Brain microvascular endothelial cell (primary cell): ENCODE data around the gene SCUBE1.
A peak's percentile ranks its signal among the peaks of the same experiment; 100 is the strongest.

ENCODE experiments used
- DNase-seq: peaks from one replicate; pipeline ENCODE4 v3.0.0-alpha.2; 2020
- H3K27ac ChIP-seq: fragments of 250-450 bp; sonication (Bioruptor Pico); 2 replicates; pipeline ENCODE4 v1.5.1; 2020; ENCODE audit warnings: mild to moderate bottlenecking, moderate library complexity
- H3K27me3 ChIP-seq: fragments of 250-450 bp; sonication (Bioruptor Pico); replicated peaks from 2 replicates; pipeline ENCODE4 v1.5.1; 2020; ENCODE audit warnings: mild to moderate bottlenecking
- H3K36me3 ChIP-seq: fragments of 250-450 bp; sonication (Bioruptor Pico); replicated peaks from 2 replicates; pipeline ENCODE4 v1.5.1; 2020; ENCODE audit warnings: mild to moderate bottlenecking
- H3K4me3 ChIP-seq: 2 replicates; pipeline ENCODE4 v1.5.1; 2011; ENCODE audit warnings: low read depth, mild to moderate bottlenecking, control low read depth, low read length, moderate library complexity
- in situ Hi-C: cut with HindIII; loops from 2 replicates; pipeline ENCODE4 v1.10.0; 2017; ENCODE audit warnings: low sequenced_read_pairs, low pct_ligation_motif_present
- TF ChIP-seq, protein P1 (sequence below): IDR thresholded peaks from 2 replicates; pipeline ENCODE4 v1.5.1; 2011; ENCODE audit warnings: low read depth, mild to moderate bottlenecking, moderate library complexity, low read length, control low read depth, inconsistent platforms; ENCODE audit errors: missing control alignments

The SCUBE1 gene

DNA sequence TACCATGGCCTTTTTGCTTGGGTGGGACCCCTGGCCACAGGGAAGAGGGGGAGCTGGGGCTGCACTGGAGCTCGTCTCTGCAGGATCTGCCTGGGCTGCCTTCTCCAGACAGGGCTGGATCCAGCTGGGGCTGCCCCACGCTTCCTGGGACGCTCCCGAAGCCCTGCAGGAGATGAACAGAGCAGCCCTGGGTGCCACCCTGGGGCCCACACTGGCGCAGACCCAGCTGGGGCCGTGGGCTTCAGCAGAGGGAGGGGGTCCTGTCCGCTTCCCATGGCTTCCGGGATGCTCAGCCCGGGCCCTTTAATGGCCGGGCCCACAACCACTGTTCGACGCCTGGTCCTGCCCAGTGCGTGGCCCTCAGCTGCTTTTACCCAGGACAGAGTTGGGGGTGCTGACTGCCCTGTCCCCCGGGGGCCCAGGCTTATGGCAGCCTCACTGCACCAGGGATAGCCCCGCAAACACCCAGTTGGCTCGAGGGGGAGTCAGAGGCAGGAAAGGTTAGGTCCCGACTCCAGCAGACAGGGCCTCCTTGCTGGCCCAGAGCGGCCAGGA, 179.9 kb downstream of the SCUBE1 start:
- Histone ChIP-seq H3K27me3 (no peaks in the 10 kb centered on the region), H3K27ac (no peak overlapping the region), H3K36me3 (peaks cover 31% of the 10 kb centered on the region), H3K4me3 (no peak overlapping the region)
- no peak for DNase-seq
- in situ Hi-C loops, result no loop called here
- TF ChIP-seq, protein P1, sequence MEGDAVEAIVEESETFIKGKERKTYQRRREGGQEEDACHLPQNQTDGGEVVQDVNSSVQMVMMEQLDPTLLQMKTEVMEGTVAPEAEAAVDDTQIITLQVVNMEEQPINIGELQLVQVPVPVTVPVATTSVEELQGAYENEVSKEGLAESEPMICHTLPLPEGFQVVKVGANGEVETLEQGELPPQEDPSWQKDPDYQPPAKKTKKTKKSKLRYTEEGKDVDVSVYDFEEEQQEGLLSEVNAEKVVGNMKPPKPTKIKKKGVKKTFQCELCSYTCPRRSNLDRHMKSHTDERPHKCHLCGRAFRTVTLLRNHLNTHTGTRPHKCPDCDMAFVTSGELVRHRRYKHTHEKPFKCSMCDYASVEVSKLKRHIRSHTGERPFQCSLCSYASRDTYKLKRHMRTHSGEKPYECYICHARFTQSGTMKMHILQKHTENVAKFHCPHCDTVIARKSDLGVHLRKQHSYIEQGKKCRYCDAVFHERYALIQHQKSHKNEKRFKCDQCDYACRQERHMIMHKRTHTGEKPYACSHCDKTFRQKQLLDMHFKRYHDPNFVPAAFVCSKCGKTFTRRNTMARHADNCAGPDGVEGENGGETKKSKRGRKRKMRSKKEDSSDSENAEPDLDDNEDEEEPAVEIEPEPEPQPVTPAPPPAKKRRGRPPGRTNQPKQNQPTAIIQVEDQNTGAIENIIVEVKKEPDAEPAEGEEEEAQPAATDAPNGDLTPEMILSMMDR, result no peak

DNA sequence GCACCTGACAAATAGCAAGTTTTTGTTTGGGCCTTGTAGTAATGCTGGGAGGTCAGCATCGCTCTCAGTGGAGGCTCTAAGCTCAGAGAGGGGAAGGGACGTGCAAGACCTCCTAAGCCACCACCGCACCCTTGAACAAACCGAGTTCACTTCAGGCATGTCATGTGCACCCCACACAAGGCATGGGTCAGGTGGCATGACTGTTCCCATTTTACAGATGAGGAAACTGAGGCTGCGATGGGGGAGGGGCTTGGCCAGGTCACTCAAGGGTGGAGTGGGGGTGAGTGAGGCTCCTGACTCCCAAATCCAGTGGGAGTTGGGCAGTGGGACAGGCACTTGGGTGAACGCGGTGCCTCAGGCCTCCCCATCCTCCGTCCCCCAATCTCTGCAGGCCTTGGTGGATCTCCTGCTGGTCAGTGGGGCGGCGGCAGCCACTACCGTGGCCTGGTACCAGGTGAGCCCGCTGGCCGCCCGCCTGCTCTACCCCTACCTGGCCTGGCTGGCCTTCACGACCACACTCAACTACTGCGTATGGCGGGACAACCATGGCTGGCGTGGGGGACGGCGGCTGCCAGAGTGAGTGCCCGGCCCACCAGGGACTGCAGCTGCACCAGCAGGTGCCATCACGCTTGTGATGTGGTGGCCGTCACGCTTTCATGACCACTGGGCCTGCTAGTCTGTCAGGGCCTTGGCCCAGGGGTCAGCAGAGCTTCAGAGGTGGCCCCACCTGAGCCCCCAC, 180.6 kb downstream of the SCUBE1 start:
- TF ChIP-seq, protein P1, result no peak
- H3K36me3 ChIP-seq, result peaks cover 29% of the 10 kb centered on the region
- H3K27me3 ChIP-seq, result no peaks in the 10 kb centered on the region
- no peak for DNase-seq
- H3K4me3 ChIP-seq, result no peak overlapping the region
- in situ Hi-C loops, result no loop called here
- H3K27ac ChIP-seq, result no peak overlapping the region

DNA sequence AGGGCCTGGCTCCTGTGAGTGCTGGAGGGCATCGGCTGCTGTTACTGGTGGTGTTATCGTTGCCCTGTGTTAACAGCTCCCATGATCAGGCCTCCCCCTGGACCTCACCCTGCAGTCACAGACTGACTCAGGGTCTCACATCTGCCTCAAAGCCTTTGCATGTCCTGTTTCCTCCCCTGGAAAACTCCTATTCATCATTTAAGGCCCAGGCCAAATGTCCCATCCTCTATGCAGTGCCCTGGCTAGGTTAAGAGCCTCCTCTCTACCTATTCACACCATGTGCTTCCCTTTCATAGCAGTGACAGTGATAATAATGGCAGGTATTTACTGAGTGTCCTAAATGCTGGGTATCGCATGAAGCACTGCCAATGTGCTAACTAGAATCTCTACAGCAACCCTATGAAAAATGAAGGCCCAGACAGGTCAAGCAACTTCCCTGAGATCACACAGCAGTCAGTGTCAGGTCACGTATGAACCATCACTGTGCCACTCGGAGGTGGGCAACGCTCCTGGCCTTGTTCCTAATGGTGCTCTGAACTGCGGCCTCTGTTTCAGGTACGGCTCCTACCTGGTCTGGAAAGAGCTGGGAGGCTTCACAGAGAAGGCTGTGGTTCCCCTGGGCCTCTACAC, 182.6 kb downstream of the SCUBE1 start:
- TF ChIP-seq, protein P1, result no peak
- Histone ChIP-seq H3K36me3 (peaks cover 37% of the 10 kb centered on the region), H3K27me3 (no peaks in the 10 kb centered on the region), H3K4me3 (no peak overlapping the region), H3K27ac (no peak overlapping the region)
- no peak for DNase-seq
- in situ Hi-C loops, result no loop called here

DNA sequence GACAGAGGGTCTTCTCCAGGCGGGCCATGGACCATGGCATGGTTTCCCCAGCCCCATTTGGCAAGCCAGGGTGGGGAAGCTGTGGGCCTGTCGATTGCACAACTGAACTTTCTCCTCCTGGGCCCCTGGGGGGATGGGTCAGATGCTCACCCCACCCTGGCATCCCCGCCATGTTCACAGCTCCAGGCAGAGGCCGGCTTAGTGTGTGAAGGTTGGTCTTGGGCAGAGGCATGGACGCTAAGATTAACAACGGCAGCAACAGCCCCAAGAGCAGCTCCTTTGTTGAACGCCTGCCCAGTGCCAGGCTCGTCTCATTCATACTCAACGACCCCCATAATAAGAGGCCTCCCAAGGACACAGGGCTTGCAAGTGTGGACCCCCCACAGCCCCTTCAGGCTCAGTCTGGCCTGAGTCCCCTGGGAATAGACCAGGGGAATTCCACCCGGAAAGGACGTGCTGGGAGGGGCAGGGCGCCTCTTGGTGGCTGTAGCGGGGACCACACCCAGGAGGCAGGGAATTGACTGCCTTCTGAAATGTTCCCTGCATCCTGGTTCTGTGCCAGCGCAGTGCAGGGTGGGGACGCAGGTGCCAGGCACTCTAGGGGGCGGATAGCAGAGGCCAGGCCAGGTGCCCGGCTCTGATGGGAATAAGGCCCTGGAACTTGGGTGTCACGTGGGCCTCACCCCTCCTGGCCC, 183.5 kb downstream of the SCUBE1 start:
- Histone ChIP-seq H3K27me3 (no peaks in the 10 kb centered on the region), H3K36me3 (peaks cover 43% of the 10 kb centered on the region), H3K4me3 (no peak overlapping the region), H3K27ac (no peak overlapping the region)
- in situ Hi-C loops, result no loop called here
- TF ChIP-seq, protein P1, result peak; percentile 50
- no peak for DNase-seq

DNA sequence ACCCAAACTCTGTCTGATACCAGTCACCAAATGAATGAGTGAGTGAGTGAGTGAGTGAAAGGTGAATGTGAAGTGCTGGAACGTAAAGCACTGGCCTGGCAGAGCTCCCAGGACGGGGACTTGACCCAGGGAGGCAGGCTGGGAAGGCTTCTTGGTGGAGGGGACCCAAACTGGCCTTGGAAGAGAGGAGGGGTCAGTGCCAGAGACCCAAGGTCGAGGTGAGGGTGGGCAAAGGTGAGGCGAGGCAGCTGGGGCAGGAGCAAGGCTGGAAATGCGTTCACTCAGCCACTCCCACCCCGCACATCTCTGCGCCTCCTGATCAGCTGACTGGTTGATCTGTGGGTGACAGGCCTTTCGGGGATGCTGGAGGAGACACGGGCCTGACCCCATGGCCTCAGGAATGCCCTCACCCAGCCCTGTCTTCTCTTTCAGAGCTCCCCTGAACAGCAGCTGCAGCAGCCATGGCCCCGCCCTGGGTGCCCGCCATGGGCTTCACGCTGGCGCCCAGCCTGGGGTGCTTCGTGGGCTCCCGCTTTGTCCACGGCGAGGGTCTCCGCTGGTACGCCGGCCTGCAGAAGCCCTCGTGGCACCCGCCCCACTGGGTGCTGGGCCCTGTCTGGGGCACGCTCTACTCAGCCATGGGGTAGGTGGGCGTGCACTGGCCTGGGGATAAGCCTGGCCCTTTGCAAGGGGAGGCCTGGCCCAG, 184.2 kb downstream of the SCUBE1 start:
- H3K36me3 ChIP-seq, result peaks cover 43% of the 10 kb centered on the region
- no peak overlapping the region for H3K27ac ChIP-seq
- TF ChIP-seq, protein P1, result no peak
- no peak overlapping the region for H3K4me3 ChIP-seq
- in situ Hi-C loops, result no loop called here
- no peaks in the 10 kb centered on the region for H3K27me3 ChIP-seq
- no peak for DNase-seq
